Adrenal gland (tissue), 19 donors: Measurements from ENCODE around the gene SLC22A14. TPM values are rescaled to one million over a fixed set of nuclear protein-coding genes. Genes with fewer than 3 reads are reported as not detected.

Source experiments
- DNase-seq, 7 donors: peaks; one replicate each; pipeline ENCODE4 v3.0.0-alpha.2; 2019 to 2020
- H3K27ac ChIP-seq, 5 donors: fragments of 200-600 bp; sonication (generic) in 4 of 5; 1 replicate in 3 of 5; 2 replicates in 2 of 5; pipeline versions ENCODE4 v1.5.1 to v1.8.0; 2016 to 2020; ENCODE audit warnings: mild to moderate bottlenecking in 1 of 5
- H3K27me3 ChIP-seq: fragments of 200-600 bp; 2 replicates; pipeline ENCODE4 v1.8.0; 2021
- H3K36me3 ChIP-seq, 2 donors: fragments of 200-600 bp; replicated peaks in 1 of 2; 1 replicate in 1 of 2; 2 replicates in 1 of 2; pipeline versions ENCODE4 v1.5.1 to v1.8.0; 2018 to 2022
- H3K4me1 ChIP-seq, 2 donors: fragments of 200-600 bp; replicated peaks in 1 of 2; 1 replicate in 1 of 2; 2 replicates in 1 of 2; pipeline versions ENCODE4 v1.5.1 to v1.8.0; 2018 to 2021
- H3K4me3 ChIP-seq, 4 donors: fragments of 200-600 bp; sonication (generic) in 3 of 4; one replicate each; pipeline ENCODE4 v1.5.1; 2016 to 2018
- H3K9me3 ChIP-seq, 3 donors: fragments of 200-600 bp; sonication (generic) in 1 of 3; replicated peaks in 1 of 3; 1 replicate in 2 of 3; 2 replicates in 1 of 3; pipeline versions ENCODE4 v1.5.1 to v1.8.0; 2016 to 2021
- CTCF ChIP-seq, 6 experiments: fragments of 450-650 bp in 4 of 6; fragments of 200-600 bp in 2 of 6; sonication (generic) in 1 of 6; IDR thresholded peaks; 1 replicate in 5 of 6; 2 replicates in 1 of 6; pipeline versions ENCODE4 v1.5.1 to v1.8.0; 2016 to 2021; ENCODE audit warnings: antibody characterized with exemption in 6 of 6, mild to moderate bottlenecking in 2 of 6, moderate library complexity in 1 of 6
- POLR2A ChIP-seq, 2 donors: fragments of 450-650 bp; IDR thresholded peaks; one replicate each; pipeline ENCODE4 v1.6.1; 2017; ENCODE audit warnings: antibody characterized with exemption in 2 of 2, mild to moderate bottlenecking in 2 of 2, moderate library complexity in 1 of 2
- WGBS, 4 donors: extraction: QIAGEN DNeasy Blood & Tissue Kit in 2 of 4; methylation state at CpG; one replicate each; pipeline versions ENCODE4 v1.1.5 to v1.1.7; 2013 to 2017; 5-methylcytosine and 5-hydroxymethylcytosine counted together
- intact Hi-C, 2 donors: fragments of 100-400 bp; cut with DNase I; formaldehyde crosslinking; loops; one replicate each; pipeline versions ENCODE4 v1.14.1 to v1.15.0; 2022 to 2023
- long read RNA-seq, 10 donors: library from polyadenylated mRNA in 3 of 10; unstranded in 2 of 10; stranded (forward) in 1 of 10; transcript quantifications; one replicate each; pipeline ENCODE4 v2.0.0 and lab custom pipeline, GENCODE V29; 2021 to 2026
- polyA plus RNA-seq, 3 donors: library from polyadenylated mRNA; stranded (reverse); fragments of 200-250 nt in 2 of 3; fragments of 350-450 nt in 1 of 3; fragmentation: Illumina TruSeq in 1 of 3; extraction: RNeasy Lipid Tissue Mini Kit (QIAGEN cat#74804) in 1 of 3; gene quantifications; one replicate each; pipeline ENCODE4 v1.2.3, GENCODE V29; 2013 to 2014
- total RNA-seq, 9 donors: library from RNA; depleted of rRNA in 4 of 9; stranded (reverse); fragments of >200 nt in 4 of 9; fragments of 120-200 nt in 1 of 9; fragmentation: NEBNext Ultra II Directional in 1 of 9; extraction: Animal tissue kit (Norgen Biotek cat#: 25700) in 1 of 9; gene quantifications; one replicate each; pipeline versions ENCODE4 v1.1.0 to v1.2.4, GENCODE V29; 2013 to 2023
- donor health status: healthy with polysubstance abuse.
- donor health status: Bipolar disorder and iron deficiency.
- donor health status: DM: yes; HTN: yes; CAD: no.
- donor health status: DM: no; HTN: no; CAD: no.
- donor health status: DM: no; HTN: no; CAD: no.
- donor health status: DM: yes; HTN: yes; CAD: no.

SLC22A14 gene, protein sequence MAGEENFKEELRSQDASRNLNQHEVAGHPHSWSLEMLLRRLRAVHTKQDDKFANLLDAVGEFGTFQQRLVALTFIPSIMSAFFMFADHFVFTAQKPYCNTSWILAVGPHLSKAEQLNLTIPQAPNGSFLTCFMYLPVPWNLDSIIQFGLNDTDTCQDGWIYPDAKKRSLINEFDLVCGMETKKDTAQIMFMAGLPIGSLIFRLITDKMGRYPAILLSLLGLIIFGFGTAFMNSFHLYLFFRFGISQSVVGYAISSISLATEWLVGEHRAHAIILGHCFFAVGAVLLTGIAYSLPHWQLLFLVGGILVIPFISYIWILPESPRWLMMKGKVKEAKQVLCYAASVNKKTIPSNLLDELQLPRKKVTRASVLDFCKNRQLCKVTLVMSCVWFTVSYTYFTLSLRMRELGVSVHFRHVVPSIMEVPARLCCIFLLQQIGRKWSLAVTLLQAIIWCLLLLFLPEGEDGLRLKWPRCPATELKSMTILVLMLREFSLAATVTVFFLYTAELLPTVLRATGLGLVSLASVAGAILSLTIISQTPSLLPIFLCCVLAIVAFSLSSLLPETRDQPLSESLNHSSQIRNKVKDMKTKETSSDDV
- under 1 TPM in 4 of 9 donors, not detected in 5; 0.11 to 0.31 (median 0.12) TPM for total RNA-seq
- polyA plus RNA-seq, result under 1 TPM; 0.07 to 0.32 (median 0.10) TPM
- long read RNA-seq, donor 1, result 0 reads
- long read RNA-seq, donor 2, result 0 reads
- long read RNA-seq, donor 3, result 0 reads
- long read RNA-seq, donor 4, result 0 reads
- long read RNA-seq, donor 5, result 0 reads
- long read RNA-seq, donor 6, result 0 reads
- long read RNA-seq, donor 7, result 0 reads
- long read RNA-seq, donor 8, result 0 reads
- long read RNA-seq, donor 9, result 0 reads
- long read RNA-seq, donor 10, result 0 reads

DNA sequence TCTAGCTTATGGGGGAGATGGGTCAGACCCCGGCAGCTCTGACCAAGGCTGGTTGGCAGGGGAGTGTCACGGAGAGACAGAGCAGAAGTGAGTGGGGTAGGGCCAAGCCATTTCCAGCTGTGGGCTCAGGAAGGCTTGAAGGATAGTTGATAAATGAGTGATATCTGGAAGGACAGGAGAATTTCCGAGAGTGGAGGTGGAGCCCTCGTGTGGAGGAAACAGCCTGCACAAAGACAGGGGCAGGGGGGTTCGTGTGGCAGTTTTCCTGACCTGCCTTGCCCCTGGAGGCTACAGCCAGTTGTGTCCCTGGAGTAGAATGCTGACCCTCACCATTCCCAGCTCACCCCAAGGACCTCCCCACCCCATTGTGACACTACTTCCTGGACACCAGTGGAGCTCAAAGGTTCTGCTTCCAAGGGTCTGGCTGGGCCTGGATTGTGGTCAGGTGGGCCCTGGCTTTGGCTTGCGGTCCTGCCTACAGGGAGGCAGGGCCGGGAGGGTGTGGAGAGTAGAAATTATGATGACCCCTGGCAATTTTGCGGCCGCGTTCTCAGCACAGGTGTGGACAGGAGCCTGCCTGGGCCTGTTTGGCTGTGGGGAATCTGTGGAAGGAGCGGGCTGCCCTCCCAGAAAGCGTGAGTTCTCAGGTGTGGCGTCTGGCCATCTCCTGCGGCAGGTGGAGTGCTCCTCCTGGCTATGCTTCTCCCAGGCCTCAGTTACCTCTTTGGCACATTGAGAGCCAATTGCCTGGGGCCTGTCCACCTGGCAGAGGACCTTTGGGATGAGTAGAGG lies at the start of gene SLC22A14:
SLC22A14 (plus strand) TSS at position 400 of the 792 bp plus-strand sequence. CDS start 23,733 bp downstream, outside the sequence.
- intact Hi-C loops, result no loop called here
- 88 to 92% (median 91%) methylated on average over 13 to 14 of the region's 14 CpGs for WGBS, 4 donors
- TF ChIP-seq POLR2A (IDR thresholded peaks at IDR 0.05), result no peak
- TF ChIP-seq CTCF (IDR thresholded peaks at IDR 0.05), result no peak

GRCh38 chr3:38232701-38233100 lies 49.4 kb upstream of the SLC22A14 start:
- 79 to 89% (median 85%) methylated on average over 2 of the region's 2 CpGs for WGBS, 4 donors
- no peaks in the 10 kb centered on the region for H3K4me1 ChIP-seq
- peaks cover 0 to 3% (median 0%) of the 10 kb centered on the region in 3 donors for H3K9me3 ChIP-seq
- intact Hi-C loops, result no loop called here
- H3K36me3 ChIP-seq, result peaks cover 0 to 10% of the 10 kb centered on the region in 2 donors
- no peaks in the 10 kb centered on the region for H3K27me3 ChIP-seq
- no peak for DNase-seq
- H3K4me3 ChIP-seq, result no peak overlapping the region
- H3K27ac ChIP-seq, result no peak overlapping the region
- TF ChIP-seq POLR2A (IDR thresholded peaks at IDR 0.05) (no peak), CTCF (IDR thresholded peaks at IDR 0.05) (no peak)

More for the DNA sequence above, at the start of gene SLC22A14:
- no peaks in the 10 kb centered on the region for H3K4me1 ChIP-seq
- H3K9me3 ChIP-seq, result no peaks in the 10 kb centered on the region
- DNase-seq, result no peak
- no peak within 1 kb of the TSS for H3K27ac ChIP-seq
- no peaks in the 10 kb centered on the region for H3K36me3 ChIP-seq
- no peaks in the 10 kb centered on the region for H3K27me3 ChIP-seq
- no peak within 1 kb of the TSS for H3K4me3 ChIP-seq

DNA sequence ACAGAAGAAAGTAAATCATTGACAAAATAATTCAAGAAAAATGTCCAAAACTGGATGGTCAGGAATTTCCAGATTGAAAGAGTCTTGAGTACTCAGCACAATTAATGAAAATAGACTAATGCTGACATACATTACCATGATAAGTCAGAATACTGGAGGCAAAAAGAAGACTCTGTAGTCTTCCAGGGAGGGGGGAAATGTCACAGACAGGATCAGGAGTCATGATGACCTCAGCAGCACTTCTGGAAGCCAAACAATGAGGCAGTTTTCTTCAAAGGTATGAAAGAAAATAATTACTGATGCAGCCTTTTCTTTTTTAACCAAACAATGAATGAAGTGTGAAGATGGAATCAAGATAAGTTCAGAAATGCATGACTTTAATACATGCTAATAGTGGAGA lies 46.6 kb upstream of the SLC22A14 start:
- Histone ChIP-seq H3K36me3 (peaks cover 0 to 10% of the 10 kb centered on the region in 2 donors), H3K9me3 (peaks cover 0 to 9% (median 0%) of the 10 kb centered on the region in 3 donors), H3K27ac (no peak overlapping the region), H3K4me1 (no peaks in the 10 kb centered on the region), H3K27me3 (no peaks in the 10 kb centered on the region), H3K4me3 (no peak overlapping the region)
- no peak for TF ChIP-seq POLR2A (IDR thresholded peaks at IDR 0.05)
- no peak for TF ChIP-seq CTCF (IDR thresholded peaks at IDR 0.05)
- intact Hi-C loops, result no loop called here
- DNase-seq, result no peak
